K562 (cell line): ENCODE measurements around the gene NDUFV2. TPM values are rescaled to one million over a fixed set of nuclear protein-coding genes. Genes with fewer than 3 reads are reported as not detected.
A peak's percentile ranks its signal among the peaks of the same experiment; 100 is the strongest.

ENCODE experiments used
- AFF4 ChIP-seq: sonication (generic); formaldehyde crosslinking; IDR thresholded peaks from 2 replicates; pipeline ENCODE4 v1.8.0; 2023; ENCODE audit warnings: mild to moderate bottlenecking, missing genetic modification reagents
- ATF3 ChIP-seq, 2 experiments: fragments of 450-650 bp in 1 of 2; sonication (generic) in 1 of 2; formaldehyde crosslinking in 1 of 2; IDR thresholded peaks in 1 of 2; conservative IDR thresholded peaks in 1 of 2; 2 replicates each; pipeline versions ENCODE4 v1.6.1 to v1.8.1; 2016 to 2023; ENCODE audit warnings: mild to moderate bottlenecking in 2 of 2, moderate library complexity in 2 of 2, inconsistent platforms in 1 of 2, missing genetic modification reagents in 1 of 2
- BCL6 ChIP-seq: fragments of 250-450 bp; sonication (Bioruptor Pico); IDR thresholded peaks from 2 replicates; pipeline ENCODE4 v1.4.0; 2020
- BCLAF1 ChIP-seq, 2 experiments: fragments of 450-650 bp in 1 of 2; IDR thresholded peaks; 2 replicates each; pipeline ENCODE4 v1.6.1; 2011 to 2017; ENCODE audit warnings: low read depth in 2 of 2, antibody characterized with exemption in 1 of 2, borderline replicate concordance in 1 of 2, low read length in 1 of 2, mild to moderate bottlenecking in 1 of 2, mixed read lengths in 1 of 2; ENCODE audit not compliant: control insufficient read depth in 1 of 2
- LEF1 ChIP-seq: fragments of 450-650 bp; IDR thresholded peaks from 2 replicates; pipeline ENCODE4 v1.6.1; 2016; ENCODE audit warnings: mild to moderate bottlenecking
- NEUROD1 ChIP-seq: fragments of 150-350 bp; IDR thresholded peaks from 2 replicates; pipeline ENCODE4 v1.6.1; 2014; ENCODE audit warnings: borderline replicate concordance, low read length, low read depth; ENCODE audit not compliant: partially characterized antibody
- SETDB1 ChIP-seq: IDR thresholded peaks from one replicate; pipeline ENCODE4 v1.6.1; 2012; ENCODE audit warnings: low read length, control low read depth, inconsistent platforms
- XRCC4 ChIP-seq: IDR thresholded peaks from one replicate; pipeline ENCODE4 v1.6.1; 2011; ENCODE audit not compliant: insufficient read depth, insufficient read length; ENCODE audit errors: extremely low read depth
- ZBTB33 ChIP-seq: sonication (generic); formaldehyde crosslinking; IDR thresholded peaks from 2 replicates; pipeline ENCODE4 v1.8.1; 2023; ENCODE audit warnings: mild to moderate bottlenecking, missing genetic modification reagents
- ZNF140 ChIP-seq: fragments of 250-450 bp; sonication (Bioruptor Pico); IDR thresholded peaks from 2 replicates; pipeline ENCODE4 v1.8.0; 2021; ENCODE audit warnings: moderate library complexity, mild to moderate bottlenecking, inconsistent platforms
- ZNF263 ChIP-seq: sonication (generic); formaldehyde crosslinking; IDR thresholded peaks from 2 replicates; pipeline ENCODE4 v1.8.0; 2022; ENCODE audit warnings: mild to moderate bottlenecking, missing genetic modification reagents, borderline replicate concordance
- ZNF583 ChIP-seq: fragments of 250-450 bp; sonication (Bioruptor Pico); IDR thresholded peaks from 2 replicates; pipeline ENCODE4 v1.4.0; 2020
- polyA plus RNA-seq, 8 experiments: library from polyadenylated mRNA; depleted of rRNA in 4 of 8; stranded (reverse) in 5 of 8; unstranded in 3 of 8; fragments of >200 nt; fragmentation: Nextera tagmentation in 2 of 8; fragmentation: Illumina TruSeq in 1 of 8; extraction: Ambion mirVana in 2 of 8; extraction: Trizol in 1 of 8; gene quantifications; 2 replicates each; pipeline versions ENCODE4 v1.2.1 to v1.2.3, GENCODE V29; 2011 to 2014; ENCODE audit warnings: inconsistent platforms in 1 of 8, missing spikeins in 1 of 8
- total RNA-seq, 7 experiments: library from RNA; depleted of rRNA in 6 of 7; stranded (reverse); fragments of >200 nt in 6 of 7; fragmentation: Illumina TruSeq in 2 of 7; extraction: Trizol in 2 of 7; gene quantifications; 2 replicates each; pipeline versions ENCODE4 v1.2.1 to v1.2.3, GENCODE V29; 2011 to 2021; ENCODE audit warnings: low replicate concordance in 1 of 7

The NDUFV2 gene
- total and polyA plus RNA-seq, 9 of the 15 experiments (the other 6 are each of a cell fraction or from before 2014, with no cell fraction given) = 213 to 550 (median 384) TPM

GRCh38 chr18:9136315-9137155 is 34.0 kb downstream of the NDUFV2 start, which contains the start of gene ANKRD12 (continued):
- 0 out of 2 replicates have a peak, but pooled peaks have one; percentile 56 for TF ChIP-seq ZBTB33
- peak; percentile 24 to 92; a peak in 3 of 4 replicates for TF ChIP-seq BCLAF1 (IDR thresholded peaks at IDR 0.05; ENCODE audit: borderline replicate concordance in 1 of 2, control insufficient read depth in 1 of 2, low read depth in 2 of 2, low read length in 1 of 2)
- no peak for TF ChIP-seq XRCC4
- no peak for TF ChIP-seq BCL6
- no peak for TF ChIP-seq ZNF140 (CRISPR knock-in tag)
- peak; percentile 62 for TF ChIP-seq NEUROD1
- no peak for TF ChIP-seq SETDB1
- TF ChIP-seq ZNF263 (CRISPR knock-in tag) = peak; percentile 76; the same call in 1 of the 2 replicates
- TF ChIP-seq ATF3 (IDR thresholded peaks at IDR 0.05) = peak; percentile 45; the same call in 1 of the 2 replicates
- TF ChIP-seq ATF3 (CRISPR knock-in tag; conservative IDR thresholded peaks at IDR 0.05) = no peak
- TF ChIP-seq AFF4 (CRISPR knock-in tag) = peak; percentile 95; the same call in 1 of the 2 replicates
- TF ChIP-seq LEF1 = peak; percentile 85
- no peak for TF ChIP-seq ZNF583
